IMR-90 (cell line): ENCODE data around the gene NPR2. TPM values are rescaled to one million over a fixed set of nuclear protein-coding genes. Genes with fewer than 3 reads are reported as not detected.
A peak's percentile ranks its signal among the peaks of the same experiment; 100 is the strongest.

Source experiments
- ATAC-seq: fragments of 200-7000 bp; cut with Tn5 transposase; 2 replicates; pipeline ENCODE4 v1.9.1; 2020; ENCODE audit warnings: low read depth, mild to moderate bottlenecking, moderate library complexity
- BruUV-seq: library from RNA; stranded (reverse); fragments of 400-500 nt; replicated peaks from 2 replicates; lab custom pipeline; 2021; lab: Mats Ljungman, UMichigan
- CTCF ChIA-PET: fragments of 300-600 bp; formaldehyde crosslinking; extraction: SDS; loops from one replicate; lab custom pipeline; 2021; ENCODE audit warnings: antibody characterized with exemption; lab: Yijun Ruan, JAX
- POLR2A ChIA-PET: fragments of 300-600 bp; sonication (Branson Sonifier 250); formaldehyde crosslinking; loops from one replicate; lab custom pipeline; 2022; ENCODE audit warnings: antibody characterized with exemption; ENCODE audit not compliant: unreplicated experiment; lab: Charles Lee
- DNase-seq: peaks from one replicate; pipeline ENCODE4 v3.0.0; 2013
- H2AFZ ChIP-seq: replicated peaks from 2 replicates; pipeline ENCODE3; 2013; ENCODE audit warnings: low read length, mild to moderate bottlenecking; ENCODE audit not compliant: poor library complexity
- H2AK5ac ChIP-seq: 2 replicates; pipeline ENCODE4 v1.6.1; 2013; ENCODE audit warnings: low read depth, low read length, inconsistent platforms
- H2AK9ac ChIP-seq: replicated peaks from 2 replicates; pipeline ENCODE3; 2013; ENCODE audit warnings: mild to moderate bottlenecking, low read depth, low read length, moderate library complexity; ENCODE audit not compliant: poor library complexity
- H2BK120ac ChIP-seq: 2 replicates; pipeline ENCODE4 v1.6.1; 2013; ENCODE audit warnings: low read depth, low read length, inconsistent platforms
- H2BK15ac ChIP-seq: 3 replicates; pipeline ENCODE4 v1.6.1; 2013; ENCODE audit warnings: low read depth, low read length, inconsistent platforms
- H2BK20ac ChIP-seq: 2 replicates; pipeline ENCODE4 v1.6.1; 2013; ENCODE audit warnings: low read depth, mild to moderate bottlenecking, inconsistent platforms, low read length, moderate library complexity
- H2BK5ac ChIP-seq: 2 replicates; pipeline ENCODE4 v1.6.1; 2013; ENCODE audit warnings: mild to moderate bottlenecking, low read depth, low read length, inconsistent platforms; ENCODE audit not compliant: poor library complexity, severe bottlenecking
- H3K14ac ChIP-seq: replicated peaks from 2 replicates; pipeline ENCODE4 v1.6.1; 2013; ENCODE audit warnings: low read depth, low read length, inconsistent platforms
- H3K18ac ChIP-seq: 2 replicates; pipeline ENCODE4 v1.6.1; 2013; ENCODE audit warnings: low read depth, low read length, control low read depth
- H3K23ac ChIP-seq: 2 replicates; pipeline ENCODE4 v1.6.1; 2013; ENCODE audit warnings: low read depth, low read length, inconsistent platforms
- H3K27ac ChIP-seq: 2 replicates; pipeline ENCODE4 v1.5.1; 2013; ENCODE audit warnings: mild to moderate bottlenecking, control low read depth, low read length; ENCODE audit not compliant: insufficient read depth
- H3K27me3 ChIP-seq: 2 replicates; pipeline ENCODE4 v1.6.1; 2013; ENCODE audit warnings: low read length; ENCODE audit not compliant: control insufficient read depth, insufficient read depth
- H3K36me3 ChIP-seq: 2 replicates; pipeline ENCODE4 v1.6.1; 2013; ENCODE audit warnings: low read length, mixed read lengths; ENCODE audit not compliant: control insufficient read depth, insufficient read depth
- H3K4ac ChIP-seq: 2 replicates; pipeline ENCODE4 v1.6.1; 2013; ENCODE audit warnings: low read depth, low read length, inconsistent platforms
- H3K4me1 ChIP-seq: 2 replicates; pipeline ENCODE4 v1.6.1; 2013; ENCODE audit warnings: low read length, mixed read lengths; ENCODE audit not compliant: control insufficient read depth, insufficient read depth
- H3K4me2 ChIP-seq: 2 replicates; pipeline ENCODE4 v1.6.1; 2013; ENCODE audit warnings: low read depth, mild to moderate bottlenecking, control low read depth, low read length, moderate library complexity
- H3K4me3 ChIP-seq: 2 replicates; pipeline ENCODE4 v1.5.1; 2013; ENCODE audit warnings: low read depth, mild to moderate bottlenecking, control low read depth, low read length, moderate library complexity; ENCODE audit not compliant: insufficient read depth
- H3K56ac ChIP-seq: 2 replicates; pipeline ENCODE4 v1.6.1; 2013; ENCODE audit warnings: low read length, inconsistent platforms; ENCODE audit not compliant: insufficient read depth; ENCODE audit errors: extremely low read depth
- H3K79me1 ChIP-seq, 2 experiments: 2 replicates each; pipeline ENCODE4 v1.6.1; 2013; ENCODE audit warnings: low read length in 2 of 2, inconsistent platforms in 1 of 2, low read depth in 1 of 2
- H3K9ac ChIP-seq: 2 replicates; pipeline ENCODE4 v1.6.1; 2013; ENCODE audit warnings: low read depth, low read length, control low read depth
- H3K9me1 ChIP-seq: 2 replicates; pipeline ENCODE4 v1.6.1; 2013; ENCODE audit warnings: low read length, inconsistent platforms; ENCODE audit not compliant: insufficient read depth
- H3K9me3 ChIP-seq: 2 replicates; pipeline ENCODE4 v1.6.1; 2013; ENCODE audit warnings: low read length; ENCODE audit not compliant: control insufficient read depth, insufficient read depth
- H4K20me1 ChIP-seq: 2 replicates; pipeline ENCODE4 v1.6.1; 2013; ENCODE audit warnings: low read length, inconsistent platforms; ENCODE audit not compliant: insufficient read depth
- H4K5ac ChIP-seq: 2 replicates; pipeline ENCODE4 v1.6.1; 2013; ENCODE audit warnings: mild to moderate bottlenecking, low read depth, low read length, control low read depth
- H4K8ac ChIP-seq, 2 experiments: 2 replicates each; pipeline ENCODE4 v1.6.1; 2013; ENCODE audit warnings: low read depth in 2 of 2, low read length in 2 of 2, control low read depth in 1 of 2, inconsistent platforms in 1 of 2
- H4K91ac ChIP-seq: 2 replicates; pipeline ENCODE4 v1.6.1; 2013; ENCODE audit warnings: low read depth, low read length, inconsistent platforms; ENCODE audit not compliant: insufficient read depth
- BHLHE40 ChIP-seq: fragments of 150-350 bp; IDR thresholded peaks from 2 replicates; pipeline ENCODE4 v1.6.1; 2016; ENCODE audit warnings: mild to moderate bottlenecking, low read depth, low read length
- CEBPB ChIP-seq: IDR thresholded peaks from 2 replicates; pipeline ENCODE4 v1.6.1; 2012; ENCODE audit warnings: low read depth, low read length, improper control_type of control experiment
- CHD1 ChIP-seq: IDR thresholded peaks from 2 replicates; pipeline ENCODE4 v1.6.1; 2012; ENCODE audit warnings: low read depth, low read length, improper control_type of control experiment
- CTCF ChIP-seq: conservative IDR thresholded peaks from 2 replicates; pipeline ENCODE4 v1.5.1; 2012; ENCODE audit warnings: mild to moderate bottlenecking, low read depth, low read length, improper control_type of control experiment
- ELK1 ChIP-seq: fragments of 150-350 bp; IDR thresholded peaks from 2 replicates; pipeline ENCODE4 v1.6.1; 2016; ENCODE audit warnings: low read depth, mild to moderate bottlenecking, low read length, moderate library complexity, borderline replicate concordance
- FOS ChIP-seq: fragments of 150-350 bp; IDR thresholded peaks from 2 replicates; pipeline ENCODE4 v1.6.1; 2016; ENCODE audit warnings: low read depth, low read length
- MAFK ChIP-seq: IDR thresholded peaks from 2 replicates; pipeline ENCODE4 v1.6.1; 2012; ENCODE audit warnings: low read depth, low read length, improper control_type of control experiment
- MAZ ChIP-seq: IDR thresholded peaks from 2 replicates; pipeline ENCODE4 v1.6.1; 2012; ENCODE audit warnings: low read depth, mild to moderate bottlenecking, low read length, improper control_type of control experiment, moderate library complexity, borderline replicate concordance
- POLR2A ChIP-seq: IDR thresholded peaks from 2 replicates; pipeline ENCODE4 v1.6.1; 2012; ENCODE audit warnings: mild to moderate bottlenecking, low read depth, low read length
- RFX5 ChIP-seq: IDR thresholded peaks from 2 replicates; pipeline ENCODE4 v1.8.0; 2012; ENCODE audit warnings: low read depth, mild to moderate bottlenecking, low read length, moderate library complexity
- USF2 ChIP-seq: fragments of 150-350 bp; IDR thresholded peaks from 2 replicates; pipeline ENCODE4 v1.6.1; 2017; ENCODE audit warnings: mild to moderate bottlenecking, antibody characterized with exemption, low read length, low read depth
- WGBS, 2 experiments: methylation state at CpG; one replicate each; pipeline versions ENCODE4 v1.1.5 to v1.1.7; 2013; ENCODE audit warnings: missing lambda C conversion rate in 2 of 2; ENCODE audit not compliant: insufficient read length in 1 of 2; ENCODE audit errors: extremely low coverage in 2 of 2; 5-methylcytosine and 5-hydroxymethylcytosine counted together
- dilution Hi-C: fragments of 300-500 bp; cut with HindIII; formaldehyde crosslinking; loops from one replicate; pipeline ENCODE4 v1.14.3; 2018; ENCODE audit warnings: low sequenced_read_pairs; ENCODE audit not compliant: unreplicated experiment
- in situ Hi-C: fragments of 300-500 bp; cut with MboI; formaldehyde crosslinking; loops from 3 replicates; pipeline ENCODE4 v1.14.3; 2019; ENCODE audit warnings: low sequenced_read_pairs, inconsistent platforms, mixed read lengths
- intact Hi-C: fragments of 100-400 bp; cut with micrococcal nuclease; formaldehyde crosslinking; loops from 2 replicates; pipeline ENCODE4 v1.10.0; 2022
- polyA plus RNA-seq, 3 experiments: library from polyadenylated mRNA; depleted of rRNA; stranded (reverse); fragments of >200 nt; gene quantifications; 2 replicates each; pipeline ENCODE4 v1.2.3, GENCODE V29; 2012; ENCODE audit warnings: low replicate concordance in 1 of 3
- total RNA-seq: library from RNA; depleted of rRNA; stranded (reverse); fragments of >200 nt; gene quantifications from 2 replicates; pipeline ENCODE4 v1.2.3, GENCODE V29; 2012

The NPR2 gene
- total and polyA plus RNA-seq, 2 of the 4 experiments (the other 2 are of a cell fraction), result 5.2 to 35.7 TPM

GRCh38 chr9:35749515-35750255 lies 41.7 kb upstream of the NPR2 start:
- Histone ChIP-seq H2AK9ac (peak overlapping the region; percentile 65), H3K56ac (peak overlapping the region; percentile 47; the same call in 1 of the 2 replicates), H2BK5ac (peak overlapping the region; percentile 73), H3K4ac (peak overlapping the region; percentile 97), H3K4me3 (peak overlapping the region; percentile 98), H4K20me1 (peaks cover 31% of the 10 kb centered on the region), H2BK15ac (0 out of 3 replicates have a peak overlapping the region, but pooled peaks have one; percentile 28), H4K91ac (peak overlapping the region; percentile 95), H3K27me3 (no peaks in the 10 kb centered on the region), H3K9ac (peak overlapping the region; percentile 99), H3K4me2 (peak overlapping the region; percentile 98), H3K14ac (peak overlapping the region; percentile 99), H3K23ac (peak overlapping the region; percentile 73), H3K79me1 (peaks cover 43 to 56% of the 10 kb centered on the region in 2 experiments), H2AK5ac (peak overlapping the region; percentile 27), H2BK20ac (no peak overlapping the region), H3K18ac (no peak overlapping the region; the same call in 1 of the 2 replicates), H2BK120ac (peak overlapping the region; percentile 62; the same call in 1 of the 2 replicates), H3K9me3 (no peaks in the 10 kb centered on the region), H4K8ac (peak overlapping the region; percentile 97 to 100), H3K36me3 (peaks cover 37% of the 10 kb centered on the region), H3K9me1 (peaks cover 21% of the 10 kb centered on the region), H4K5ac (peak overlapping the region; percentile 65), H3K4me1 (peaks cover 14% of the 10 kb centered on the region), H2AFZ (peak overlapping the region; percentile 99), H3K27ac (peak overlapping the region; percentile 94)
- no CpG with 5 or more reads among the region's 19 CpGs for WGBS, 2 experiments
- no peak for TF ChIP-seq ELK1
- no peak for TF ChIP-seq CHD1
- TF ChIP-seq CTCF, result no peak
- TF ChIP-seq RFX5, result no peak
- no peak for TF ChIP-seq CEBPB
- TF ChIP-seq POLR2A, result no peak
- TF ChIP-seq FOS, result no peak
- TF ChIP-seq BHLHE40, result no peak
- TF ChIP-seq MAZ, result no peak
- no peak for TF ChIP-seq USF2
- TF ChIP-seq MAFK, result no peak
- POLR2A ChIA-PET, result no interaction called here
- ATAC-seq (peak; percentile 18), DNase-seq (no peak)
- intact Hi-C loops (no loop called here), in situ Hi-C loops (no loop called here), dilution Hi-C loops (no loop called here)
- CTCF ChIA-PET, result interaction anchor here (0.6 to 2.7 kb wide), 2 partner anchors 14 to 114 kb away, joined by 3 to 7 read pairs; no protein-coding TSS in a partner anchor
- no TSS peak for BruUV-seq
